Common myeloid progenitor, CD34-positive (primary cell): ENCODE data around the gene ADAMTS4. TPM values are rescaled to one million over a fixed set of nuclear protein-coding genes. Genes with fewer than 3 reads are reported as not detected.

Experiments used
- CTCF ChIA-PET: fragments of 350-600 bp; sonication (Branson Sonifier 250); formaldehyde crosslinking; loops from one replicate; lab custom pipeline; 2021; ENCODE audit warnings: antibody characterized with exemption; lab: Charles Lee
- POLR2A ChIA-PET: fragments of 350-600 bp; sonication (Branson Sonifier 250); formaldehyde crosslinking; loops from one replicate; lab custom pipeline; 2021; ENCODE audit warnings: antibody characterized with exemption; lab: Charles Lee
- DNase-seq, 3 donors: peaks; one replicate each; pipeline versions ENCODE4 v3.0.0 to v3.0.0-alpha.2; 2013
- H3K27ac ChIP-seq, 2 experiments: 1 replicate in 1 of 2; 2 replicates in 1 of 2; pipeline ENCODE4 v1.7.0; 2013; ENCODE audit warnings: inconsistent platforms in 2 of 2, low read length in 2 of 2, mild to moderate bottlenecking in 2 of 2, low read depth in 1 of 2, moderate library complexity in 1 of 2; ENCODE audit not compliant: severe bottlenecking in 2 of 2, insufficient read depth in 1 of 2, poor library complexity in 1 of 2
- H3K27me3 ChIP-seq, 5 experiments: replicated peaks in 2 of 5; 1 replicate in 3 of 5; 2 replicates in 2 of 5; pipeline versions ENCODE4 v1.6.1 to v1.7.0; 2013; ENCODE audit warnings: low read length in 4 of 5, mild to moderate bottlenecking in 2 of 5, moderate library complexity in 2 of 5, inconsistent platforms in 1 of 5; ENCODE audit not compliant: insufficient read depth in 5 of 5, control insufficient read depth in 4 of 5
- H3K36me3 ChIP-seq, 4 experiments: 1 replicate in 2 of 4; 2 replicates in 2 of 4; pipeline versions ENCODE4 v1.6.1 to v1.7.0; 2013; ENCODE audit warnings: low read length in 3 of 4, control low read depth in 1 of 4, mild to moderate bottlenecking in 1 of 4; ENCODE audit not compliant: control insufficient read depth in 4 of 4, insufficient read depth in 4 of 4
- H3K4me1 ChIP-seq, 4 experiments: 1 replicate in 3 of 4; 2 replicates in 1 of 4; pipeline versions ENCODE4 v1.6.1 to v1.7.1; 2013; ENCODE audit warnings: low read length in 3 of 4, mild to moderate bottlenecking in 3 of 4, control low read depth in 1 of 4, inconsistent platforms in 1 of 4, moderate library complexity in 1 of 4; ENCODE audit not compliant: control insufficient read depth in 4 of 4, insufficient read depth in 4 of 4; ENCODE audit errors: control extremely low read depth in 1 of 4
- H3K4me3 ChIP-seq, 7 experiments: 1 replicate in 4 of 7; 2 replicates in 3 of 7; pipeline versions ENCODE4 v1.5.1 to v1.7.0; 2013; ENCODE audit warnings: mild to moderate bottlenecking in 7 of 7, low read length in 6 of 7, moderate library complexity in 6 of 7, inconsistent platforms in 2 of 7, low read depth in 2 of 7, control low read depth in 1 of 7; ENCODE audit not compliant: insufficient read depth in 4 of 7, control insufficient read depth in 1 of 7; ENCODE audit errors: extremely low read depth in 1 of 7
- H3K9me3 ChIP-seq, 5 experiments: 1 replicate in 4 of 5; 2 replicates in 1 of 5; pipeline versions ENCODE4 v1.6.1 to v1.7.1; 2013; ENCODE audit warnings: low read length in 4 of 5, mild to moderate bottlenecking in 2 of 5, inconsistent platforms in 1 of 5, low read depth in 1 of 5, moderate library complexity in 1 of 5; ENCODE audit not compliant: control insufficient read depth in 4 of 5, insufficient read depth in 2 of 5; ENCODE audit errors: control extremely low read depth in 1 of 5
- WGBS: methylation state at CpG from one replicate; pipeline ENCODE4 v1.1.5; 2013; ENCODE audit not compliant: insufficient coverage; 5-methylcytosine and 5-hydroxymethylcytosine counted together
- polyA plus RNA-seq: library from polyadenylated mRNA; unstranded; fragments of 120-200 nt; gene quantifications from one replicate; pipeline ENCODE4 v1.2.1, GENCODE V29; 2013

The ADAMTS4 gene
- polyA plus RNA-seq, result 0.03 TPM

- H3K4me1 ChIP-seq, result peaks cover 0 to 54% (median 39%) of the 10 kb centered on the region in 4 experiments
These were observed at the start of gene ADAMTS4 for GRCh38 chr1:161198897-161199431. Gene ADAMTS4 (minus strand): TSS chr1:161199054. CDS start chr1:161198627, 427 bp downstream.

GRCh38 chr1:161244888-161245287 is 46.0 kb upstream of the ADAMTS4 start:
- POLR2A ChIA-PET, result no interaction called here
- WGBS, result 98% methylated on average over 4 of the region's 4 CpGs
- Histone ChIP-seq H3K4me3 (no peak overlapping the region), H3K27ac (no peak overlapping the region), H3K9me3 (no peaks in the 10 kb centered on the region), H3K36me3 (no peaks in the 10 kb centered on the region), H3K27me3 (no peaks in the 10 kb centered on the region), H3K4me1 (peaks cover 2 to 15% (median 5%) of the 10 kb centered on the region in 4 experiments)
- DNase-seq, result no peak
- CTCF ChIA-PET, result interaction anchor here (1.9 to 2.0 kb wide), 2 partner anchors 9 to 15 kb away, joined by 6 to 7 read pairs; no protein-coding TSS in a partner anchor

More at GRCh38 chr1:161198897-161199431, at the start of gene ADAMTS4:
- CTCF ChIA-PET, result interaction anchor here (0.8 to 3.5 kb wide), 8 partner anchors 10 to 184 kb away, joined by 3 to 15 read pairs (median 3); partner anchors contain the start of gene TOMM40L
- Histone ChIP-seq H3K27me3 (no peaks in the 10 kb centered on the region), H3K9me3 (no peaks in the 10 kb centered on the region), H3K36me3 (peaks cover 0 to 3% (median 1%) of the 10 kb centered on the region in 4 experiments), H3K4me3 (no peak within 1 kb of the TSS), H3K27ac (no peak within 1 kb of the TSS)
- POLR2A ChIA-PET, result interaction anchor here (0.6 kb wide), 1 partner anchor 127 kb away, joined by 3 read pairs; no protein-coding TSS in a partner anchor
- 86% methylated on average over 9 of the region's 11 CpGs for WGBS
- no peak for DNase-seq

GRCh38 chr1:161242313-161242712 is 43.5 kb upstream of the ADAMTS4 start:
- H3K27ac ChIP-seq, result no peak overlapping the region
- no peaks in the 10 kb centered on the region for H3K9me3 ChIP-seq
- CTCF ChIA-PET, result interaction anchor here (1.0 to 2.0 kb wide), 4 partner anchors 10 to 59 kb away, joined by 3 to 5 read pairs (median 4); no protein-coding TSS in a partner anchor
- DNase-seq, result no peak
- WGBS, result 0% methylated on average over 1 of the region's 2 CpGs
- peaks cover 2 to 15% (median 5%) of the 10 kb centered on the region in 4 experiments for H3K4me1 ChIP-seq
- H3K27me3 ChIP-seq, result no peaks in the 10 kb centered on the region
- POLR2A ChIA-PET, result interaction anchor here (1.4 kb wide), 1 partner anchor 12 kb away, joined by 3 read pairs; no protein-coding TSS in a partner anchor
- H3K36me3 ChIP-seq, result no peaks in the 10 kb centered on the region
- no peak overlapping the region for H3K4me3 ChIP-seq

GRCh38 chr1:161241682-161242081 is 42.8 kb upstream of the ADAMTS4 start:
- WGBS, result 80% methylated on average over 2 of the region's 3 CpGs
- H3K27me3 ChIP-seq, result no peaks in the 10 kb centered on the region
- no peak for DNase-seq
- peaks cover 2 to 15% (median 5%) of the 10 kb centered on the region in 4 experiments for H3K4me1 ChIP-seq
- H3K36me3 ChIP-seq, result no peaks in the 10 kb centered on the region
- ChIA-PET POLR2A (interaction anchor here (1.4 kb wide), 1 partner anchor 12 kb away, joined by 3 read pairs; no protein-coding TSS in a partner anchor), CTCF (interaction anchor here (1.0 to 2.0 kb wide), 3 partner anchors 30 to 60 kb away, joined by 3 to 5 read pairs (median 4); no protein-coding TSS in a partner anchor)
- no peak overlapping the region for H3K4me3 ChIP-seq
- H3K9me3 ChIP-seq, result no peaks in the 10 kb centered on the region
- no peak overlapping the region for H3K27ac ChIP-seq

GRCh38 chr1:161238039-161238473 is 39.2 kb upstream of the ADAMTS4 start, which contains the start of gene NR1I3:
Gene NR1I3 (minus strand): TSS chr1:161238203. CDS start chr1:161236565, 1,638 bp downstream.
- WGBS, result 95% methylated on average over 4 of the region's 4 CpGs
- Histone ChIP-seq H3K27ac (no peak within 1 kb of the TSS), H3K4me1 (peaks cover 2 to 15% (median 5%) of the 10 kb centered on the region in 4 experiments), H3K27me3 (peaks cover 0 to 2% (median 0%) of the 10 kb centered on the region in 5 experiments), H3K9me3 (no peaks in the 10 kb centered on the region), H3K4me3 (no peak within 1 kb of the TSS), H3K36me3 (no peaks in the 10 kb centered on the region)
- DNase-seq, result no peak
- ChIA-PET CTCF (interaction anchor here (0.7 to 2.6 kb wide), 10 partner anchors 7 to 120 kb away, joined by 3 to 12 read pairs (median 4); partner anchors contain the start of gene TOMM40L), POLR2A (interaction anchor here (0.7 kb wide), 1 partner anchor 8 kb away, joined by 5 read pairs; no protein-coding TSS in a partner anchor)

- CTCF ChIA-PET, result interaction anchor here (0.9 to 1.5 kb wide), 6 partner anchors 10 to 144 kb away, joined by 3 to 6 read pairs (median 3); partner anchors contain the start of gene TOMM40L
- 100% methylated on average over 4 of the region's 5 CpGs for WGBS
These were observed 37.3 kb upstream of the ADAMTS4 start for GRCh38 chr1:161235957-161236775.

More at GRCh38 chr1:161235957-161236775, 37.3 kb upstream of the ADAMTS4 start:
- DNase-seq, result no peak
- no peaks in the 10 kb centered on the region for H3K4me1 ChIP-seq
- H3K27me3 ChIP-seq, result peaks cover 0 to 2% (median 0%) of the 10 kb centered on the region in 5 experiments
- H3K9me3 ChIP-seq, result no peaks in the 10 kb centered on the region
- POLR2A ChIA-PET, result no interaction called here
- no peak overlapping the region for H3K27ac ChIP-seq
- peaks cover 0 to 1% (median 0%) of the 10 kb centered on the region in 4 experiments for H3K36me3 ChIP-seq
- H3K4me3 ChIP-seq, result no peak overlapping the region
